ENCODE measurements around the gene ATP6V1F. TPM values are rescaled to one million over a fixed set of nuclear protein-coding genes. Genes with fewer than 3 reads are reported as not detected.
A peak's percentile ranks its signal among the peaks of the same experiment; 100 is the strongest.

The ATP6V1F gene
- total RNA-seq, 2 experiments from 2014 or later, result 134 TPM

DNA sequence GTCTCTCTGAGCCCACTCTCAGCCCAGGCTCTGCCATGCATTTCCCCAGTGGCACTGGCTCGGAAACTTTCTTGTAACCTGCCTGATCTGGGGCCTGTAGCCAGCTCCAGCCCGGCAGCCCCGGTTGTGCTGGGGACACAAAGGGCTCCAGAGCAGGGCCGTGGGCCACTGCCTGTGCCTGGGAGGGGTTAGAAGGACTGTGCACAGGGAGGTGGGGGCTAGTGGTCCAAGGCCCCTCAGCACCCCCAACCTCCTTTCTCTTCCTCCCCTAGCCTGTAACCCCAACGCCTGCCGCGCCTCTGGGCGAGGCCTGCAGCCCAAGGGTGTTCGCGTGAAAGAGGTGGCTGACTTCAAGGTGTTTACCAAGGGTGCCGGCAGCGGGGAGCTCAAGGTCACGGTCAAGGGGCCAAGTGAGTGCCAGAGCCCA is 22.9 kb upstream of the ATP6V1F start:
- H3K4me1 Mint-ChIP-seq, result peaks cover 1% of the 10 kb centered on the region
- no peaks in the 10 kb centered on the region for H3K9me3 Mint-ChIP-seq
- no peak for ATAC-seq (ENCODE audit: low read depth)
- H3K36me3 Mint-ChIP-seq, result no peaks in the 10 kb centered on the region
- no peak overlapping the region for H3K27ac Mint-ChIP-seq
- no peak overlapping the region for H3K4me3 Mint-ChIP-seq
- no peaks in the 10 kb centered on the region for H3K27me3 Mint-ChIP-seq
- DNase-seq, result peak; percentile 27
- POLR2A ChIA-PET, result no interaction called here

DNA sequence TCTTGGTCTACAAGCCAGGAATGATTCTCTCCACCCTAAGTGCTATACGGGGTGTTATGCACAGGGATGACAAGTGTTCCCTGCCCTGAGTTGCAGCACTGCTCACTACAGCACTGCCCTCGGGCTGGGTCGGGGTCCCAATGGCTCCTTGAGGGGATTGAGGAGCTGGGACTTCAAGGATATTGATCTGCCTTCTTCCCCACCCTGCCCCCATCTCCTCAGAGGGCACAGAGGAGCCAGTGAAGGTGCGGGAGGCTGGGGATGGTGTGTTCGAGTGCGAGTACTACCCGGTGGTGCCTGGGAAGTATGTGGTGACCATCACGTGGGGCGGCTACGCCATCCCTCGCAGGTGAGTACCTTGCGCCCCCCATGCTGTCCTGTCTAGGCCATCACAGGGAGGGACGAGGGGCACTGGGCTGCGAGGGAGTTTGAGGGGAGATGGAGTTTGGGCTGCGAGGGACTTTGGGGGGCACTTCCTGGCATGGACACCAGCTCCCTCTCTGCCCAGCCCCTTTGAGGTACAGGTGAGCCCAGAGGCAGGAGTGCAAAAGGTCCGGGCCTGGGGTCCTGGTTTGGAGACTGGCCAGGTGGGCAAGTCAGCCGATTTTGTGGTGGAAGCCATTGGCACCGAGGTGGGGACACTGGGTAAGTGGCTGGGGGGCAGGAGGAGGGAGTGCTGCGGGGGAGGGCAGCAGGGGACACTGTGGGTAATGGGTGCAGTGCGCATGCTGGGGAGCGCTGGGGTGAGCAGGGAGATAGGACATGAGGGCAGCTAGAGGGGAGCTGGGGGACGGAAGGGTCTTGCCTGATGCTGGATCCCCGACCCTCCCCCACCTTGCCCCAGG is 22.1 kb upstream of the ATP6V1F start:
- no peaks in the 10 kb centered on the region for H3K36me3 Mint-ChIP-seq
- peaks cover 1% of the 10 kb centered on the region for H3K4me1 Mint-ChIP-seq
- DNase-seq (no peak), ATAC-seq (ENCODE audit: low read depth) (no peak)
- no peaks in the 10 kb centered on the region for H3K27me3 Mint-ChIP-seq
- H3K27ac Mint-ChIP-seq, result no peak overlapping the region
- POLR2A ChIA-PET, result interaction anchor here (0.8 kb wide), 1 partner anchor 23 kb away, joined by 3 read pairs; the partner anchor contains the start of gene ATP6V1F
- H3K4me3 Mint-ChIP-seq, result no peak overlapping the region
- H3K9me3 Mint-ChIP-seq, result no peaks in the 10 kb centered on the region

DNA sequence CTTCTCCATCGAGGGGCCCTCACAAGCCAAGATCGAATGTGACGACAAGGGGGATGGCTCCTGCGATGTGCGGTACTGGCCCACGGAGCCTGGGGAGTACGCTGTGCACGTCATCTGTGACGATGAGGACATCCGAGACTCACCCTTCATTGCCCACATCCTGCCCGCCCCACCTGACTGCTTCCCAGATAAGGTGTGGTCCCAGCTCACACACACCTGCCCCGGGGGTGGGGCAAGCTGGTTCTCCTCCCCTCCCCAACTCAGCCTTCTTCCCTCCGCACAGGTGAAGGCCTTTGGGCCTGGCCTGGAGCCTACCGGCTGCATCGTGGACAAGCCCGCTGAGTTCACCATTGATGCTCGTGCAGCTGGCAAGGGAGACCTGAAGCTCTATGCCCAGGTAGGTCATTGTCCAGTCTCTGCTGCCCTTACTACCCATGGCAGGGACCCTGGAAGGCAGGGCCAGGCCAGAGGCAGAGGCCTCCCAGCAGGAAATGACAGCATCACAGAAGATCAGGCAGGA is 21.4 kb upstream of the ATP6V1F start:
- H3K9me3 Mint-ChIP-seq, result no peaks in the 10 kb centered on the region
- no peak overlapping the region for H3K27ac Mint-ChIP-seq
- H3K4me3 Mint-ChIP-seq, result no peak overlapping the region
- no peaks in the 10 kb centered on the region for H3K27me3 Mint-ChIP-seq
- no peaks in the 10 kb centered on the region for H3K36me3 Mint-ChIP-seq
- no peak for DNase-seq
- H3K4me1 Mint-ChIP-seq, result peaks cover 1% of the 10 kb centered on the region
- ATAC-seq (ENCODE audit: low read depth), result no peak
- POLR2A ChIA-PET, result interaction anchor here (0.8 kb wide), 1 partner anchor 22 kb away, joined by 3 read pairs; the partner anchor contains the start of gene ATP6V1F

DNA sequence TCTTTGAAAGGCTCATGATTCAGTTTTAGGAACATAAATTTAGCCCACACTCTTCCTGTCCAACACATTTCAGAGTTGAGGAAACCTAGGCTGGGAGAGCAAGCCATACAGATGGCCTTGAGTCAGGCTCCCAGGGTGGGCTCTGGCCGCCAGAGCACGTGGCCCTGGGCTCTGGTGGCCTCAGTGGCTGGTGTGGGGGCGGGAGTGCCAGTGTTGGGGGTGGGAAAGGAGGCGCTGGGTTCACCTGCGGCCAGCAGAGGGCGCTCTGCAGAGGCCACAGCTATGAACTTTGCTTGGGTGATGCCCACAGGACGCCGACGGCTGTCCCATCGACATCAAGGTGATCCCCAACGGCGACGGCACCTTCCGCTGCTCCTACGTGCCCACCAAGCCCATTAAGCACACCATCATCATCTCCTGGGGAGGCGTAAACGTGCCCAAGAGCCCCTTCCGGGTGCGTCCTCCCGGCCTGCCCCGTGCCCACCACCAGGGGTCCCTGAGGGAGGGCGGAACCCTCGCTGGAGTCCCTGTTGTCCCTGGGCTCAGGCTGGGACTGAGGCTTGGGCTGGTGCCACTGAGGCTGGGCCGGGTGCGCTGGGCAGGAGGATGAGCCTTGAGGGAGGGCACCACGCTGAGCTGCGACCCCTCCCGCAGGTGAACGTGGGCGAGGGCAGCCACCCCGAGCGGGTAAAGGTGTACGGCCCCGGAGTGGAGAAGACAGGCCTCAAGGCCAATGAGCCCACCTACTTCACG is 20.6 kb upstream of the ATP6V1F start:
- Mint-ChIP-seq H3K27me3 (no peaks in the 10 kb centered on the region), H3K27ac (no peak overlapping the region), H3K36me3 (no peaks in the 10 kb centered on the region), H3K4me1 (peaks cover 1% of the 10 kb centered on the region), H3K9me3 (no peaks in the 10 kb centered on the region), H3K4me3 (no peak overlapping the region)
- peak; percentile 75 for DNase-seq
- ATAC-seq (ENCODE audit: low read depth), result peak; percentile 53
- POLR2A ChIA-PET, result no interaction called here

DNA sequence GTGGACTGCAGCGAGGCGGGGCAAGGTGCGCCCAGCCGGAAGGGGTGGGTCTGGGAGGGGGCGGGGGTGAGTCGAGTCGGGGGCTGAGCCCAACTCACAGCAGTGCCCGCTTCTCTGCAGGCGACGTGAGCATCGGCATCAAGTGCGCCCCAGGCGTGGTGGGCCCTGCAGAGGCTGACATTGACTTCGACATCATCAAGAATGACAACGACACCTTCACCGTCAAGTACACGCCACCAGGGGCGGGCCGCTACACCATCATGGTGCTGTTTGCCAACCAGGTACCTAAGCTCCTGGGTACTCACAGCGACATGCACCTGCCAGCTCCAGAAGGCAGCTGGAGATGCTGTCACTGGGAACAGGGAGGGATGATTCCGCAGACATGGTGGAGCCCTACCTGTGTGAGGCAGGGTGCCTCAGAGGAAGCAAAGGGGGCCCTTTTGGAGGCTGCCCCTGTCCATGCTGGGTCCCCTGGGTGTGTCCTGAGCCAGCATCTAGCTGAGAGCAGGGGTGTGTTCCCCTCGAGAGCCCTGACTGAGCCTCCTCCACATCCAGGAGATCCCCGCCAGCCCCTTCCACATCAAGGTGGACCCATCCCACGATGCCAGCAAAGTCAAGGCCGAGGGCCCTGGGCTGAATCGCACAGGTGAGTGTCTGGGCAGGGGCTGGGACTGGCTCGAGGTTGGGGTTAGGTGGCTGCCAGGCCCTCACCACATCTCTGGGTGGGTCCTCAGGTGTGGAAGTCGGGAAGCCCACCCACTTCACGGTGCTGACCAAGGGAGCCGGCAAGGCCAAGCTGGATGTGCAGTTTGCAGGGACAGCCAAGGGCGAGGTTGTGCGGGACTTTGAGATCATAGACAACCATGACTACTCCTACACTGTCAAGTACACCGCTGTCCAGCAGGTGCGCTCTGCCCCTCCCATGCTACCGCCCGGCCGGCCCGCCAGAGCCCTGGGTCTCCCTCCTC is 19.7 kb upstream of the ATP6V1F start:
- H3K4me1 Mint-ChIP-seq, result peaks cover 1% of the 10 kb centered on the region
- POLR2A ChIA-PET, result no interaction called here
- DNase-seq, result no peak
- ATAC-seq (ENCODE audit: low read depth), result no peak
- H3K27ac Mint-ChIP-seq, result no peak overlapping the region
- H3K36me3 Mint-ChIP-seq, result no peaks in the 10 kb centered on the region
- no peak overlapping the region for H3K4me3 Mint-ChIP-seq
- H3K27me3 Mint-ChIP-seq, result no peaks in the 10 kb centered on the region
- no peaks in the 10 kb centered on the region for H3K9me3 Mint-ChIP-seq

DNA sequence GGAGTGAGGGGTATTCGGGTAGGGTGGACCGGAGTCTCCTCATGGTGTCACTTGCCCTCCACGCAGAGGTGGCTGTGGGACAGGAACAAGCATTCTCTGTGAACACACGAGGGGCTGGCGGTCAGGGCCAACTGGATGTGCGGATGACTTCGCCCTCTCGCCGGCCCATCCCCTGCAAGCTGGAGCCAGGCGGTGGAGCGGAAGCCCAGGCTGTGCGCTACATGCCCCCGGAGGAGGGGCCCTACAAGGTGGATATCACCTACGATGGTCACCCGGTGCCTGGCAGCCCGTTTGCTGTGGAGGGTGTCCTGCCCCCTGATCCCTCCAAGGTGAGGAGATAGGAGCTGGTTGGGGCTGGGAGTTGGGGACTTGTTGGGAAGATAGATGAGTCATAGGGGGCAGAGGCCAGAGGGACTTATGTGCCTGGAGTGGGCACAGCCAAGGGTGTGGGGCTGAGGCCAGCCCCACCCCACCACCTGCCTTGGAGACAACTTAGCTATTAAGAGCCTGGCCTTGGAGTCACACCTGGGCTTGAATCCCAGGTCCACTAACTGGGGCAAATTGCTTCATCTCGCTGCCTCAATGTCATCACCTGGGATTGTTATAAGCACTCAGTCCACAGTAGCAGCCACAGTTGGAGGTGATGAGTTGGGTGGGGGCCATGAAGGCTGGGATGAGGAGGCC is 18.6 kb upstream of the ATP6V1F start:
- H3K27me3 Mint-ChIP-seq, result no peaks in the 10 kb centered on the region
- POLR2A ChIA-PET, result no interaction called here
- H3K36me3 Mint-ChIP-seq, result no peaks in the 10 kb centered on the region
- H3K9me3 Mint-ChIP-seq, result no peaks in the 10 kb centered on the region
- no peak overlapping the region for H3K27ac Mint-ChIP-seq
- peaks cover 1% of the 10 kb centered on the region for H3K4me1 Mint-ChIP-seq
- ATAC-seq (ENCODE audit: low read depth), result no peak
- H3K4me3 Mint-ChIP-seq, result no peak overlapping the region
- no peak for DNase-seq

DNA sequence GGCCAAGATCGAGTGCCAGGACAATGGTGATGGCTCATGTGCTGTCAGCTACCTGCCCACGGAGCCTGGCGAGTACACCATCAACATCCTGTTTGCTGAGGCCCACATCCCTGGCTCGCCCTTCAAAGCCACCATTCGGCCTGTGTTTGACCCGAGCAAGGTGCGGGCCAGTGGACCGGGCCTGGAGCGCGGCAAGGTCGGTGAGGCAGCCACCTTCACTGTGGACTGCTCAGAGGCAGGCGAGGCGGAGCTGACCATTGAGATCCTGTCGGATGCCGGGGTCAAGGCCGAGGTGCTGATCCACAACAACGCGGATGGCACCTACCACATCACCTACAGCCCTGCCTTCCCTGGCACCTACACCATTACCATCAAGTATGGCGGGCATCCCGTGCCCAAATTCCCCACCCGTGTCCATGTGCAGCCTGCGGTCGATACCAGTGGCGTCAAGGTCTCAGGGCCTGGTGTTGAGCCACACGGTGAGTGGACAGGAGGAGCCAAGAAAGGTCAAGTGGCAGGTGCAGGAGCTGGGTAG is 17.8 kb upstream of the ATP6V1F start:
- POLR2A ChIA-PET, result no interaction called here
- no peak for DNase-seq
- H3K4me1 Mint-ChIP-seq, result peaks cover 1% of the 10 kb centered on the region
- H3K9me3 Mint-ChIP-seq, result no peaks in the 10 kb centered on the region
- ATAC-seq (ENCODE audit: low read depth), result no peak
- no peaks in the 10 kb centered on the region for H3K27me3 Mint-ChIP-seq
- no peak overlapping the region for H3K27ac Mint-ChIP-seq
- no peak overlapping the region for H3K4me3 Mint-ChIP-seq
- no peaks in the 10 kb centered on the region for H3K36me3 Mint-ChIP-seq

DNA sequence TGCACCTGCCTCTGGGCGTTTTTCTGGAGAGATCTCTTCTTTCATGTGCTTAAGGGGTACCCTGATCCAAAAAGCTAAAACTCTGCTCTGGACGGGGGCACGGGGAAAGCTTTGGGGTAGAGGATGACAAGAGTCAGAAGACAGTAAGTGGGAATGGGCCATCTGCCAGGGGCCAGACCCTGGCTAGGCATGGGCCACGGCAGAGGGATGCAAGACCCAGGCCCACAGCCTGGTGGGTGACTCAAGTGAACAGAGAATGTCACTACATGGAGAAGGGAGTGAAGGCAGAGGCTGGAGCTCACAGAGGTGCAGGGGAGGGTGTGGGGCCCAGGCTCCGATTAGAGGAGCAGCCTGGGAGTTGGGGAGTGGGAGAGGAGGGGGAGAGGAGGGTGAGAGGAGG is 17.2 kb upstream of the ATP6V1F start:
- Mint-ChIP-seq H3K27me3 (no peaks in the 10 kb centered on the region), H3K27ac (no peak overlapping the region), H3K4me1 (peaks cover 1% of the 10 kb centered on the region), H3K4me3 (no peak overlapping the region), H3K36me3 (no peaks in the 10 kb centered on the region), H3K9me3 (no peaks in the 10 kb centered on the region)
- ATAC-seq (ENCODE audit: low read depth), result no peak
- POLR2A ChIA-PET, result no interaction called here
- DNase-seq, result no peak

DNA sequence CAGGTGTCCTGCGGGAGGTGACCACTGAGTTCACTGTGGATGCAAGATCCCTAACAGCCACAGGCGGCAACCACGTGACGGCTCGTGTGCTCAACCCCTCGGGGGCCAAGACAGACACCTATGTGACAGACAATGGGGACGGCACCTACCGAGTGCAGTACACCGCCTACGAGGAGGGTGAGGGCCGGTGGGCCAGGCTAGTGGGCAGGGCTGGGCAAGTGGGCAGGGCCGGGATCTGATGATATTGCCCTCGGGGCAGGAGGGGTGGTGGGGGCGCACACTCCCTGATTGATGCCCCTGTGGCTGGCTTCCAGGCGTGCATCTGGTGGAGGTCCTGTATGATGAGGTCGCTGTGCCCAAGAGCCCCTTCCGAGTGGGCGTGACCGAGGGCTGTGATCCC is 16.7 kb upstream of the ATP6V1F start:
- no peak for DNase-seq
- Mint-ChIP-seq H3K27ac (no peak overlapping the region), H3K4me1 (peaks cover 1% of the 10 kb centered on the region), H3K27me3 (no peaks in the 10 kb centered on the region), H3K4me3 (no peak overlapping the region), H3K9me3 (no peaks in the 10 kb centered on the region), H3K36me3 (no peaks in the 10 kb centered on the region)
- POLR2A ChIA-PET, result no interaction called here
- no peak for ATAC-seq (ENCODE audit: low read depth)

DNA sequence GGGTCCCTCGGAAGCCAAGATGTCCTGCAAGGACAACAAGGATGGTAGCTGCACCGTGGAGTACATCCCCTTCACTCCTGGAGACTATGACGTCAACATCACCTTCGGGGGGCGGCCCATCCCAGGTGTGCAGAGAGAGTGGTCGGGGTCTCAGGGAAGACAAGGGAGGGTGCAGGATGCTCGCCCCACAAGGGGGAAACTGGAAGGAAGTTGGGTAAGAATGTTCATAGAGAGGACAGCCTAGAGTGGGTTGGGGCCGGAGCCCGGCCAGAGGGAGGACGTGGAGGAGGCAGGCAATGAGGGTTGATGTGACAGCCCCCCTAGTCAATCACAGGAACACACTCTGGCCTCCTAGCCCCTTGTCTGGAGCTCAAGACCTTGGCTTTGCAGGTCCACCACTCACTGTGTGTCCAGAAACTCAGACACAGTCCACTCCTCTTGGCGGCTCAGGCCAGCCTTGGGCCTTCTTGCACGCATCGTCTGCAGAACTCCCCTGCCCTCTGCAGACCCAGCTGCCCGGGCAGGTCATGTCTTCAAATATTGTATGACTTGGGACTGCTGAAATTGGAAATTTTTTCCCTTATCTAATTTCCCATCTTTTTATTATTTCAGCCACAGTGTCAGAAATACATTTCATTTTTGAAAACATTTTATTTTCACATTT is 15.7 kb upstream of the ATP6V1F start:
- Mint-ChIP-seq H3K9me3 (no peaks in the 10 kb centered on the region), H3K4me1 (peaks cover 1% of the 10 kb centered on the region), H3K27me3 (no peaks in the 10 kb centered on the region), H3K4me3 (no peak overlapping the region), H3K36me3 (no peaks in the 10 kb centered on the region), H3K27ac (no peak overlapping the region)
- ATAC-seq (ENCODE audit: low read depth) (no peak), DNase-seq (no peak)
- POLR2A ChIA-PET, result no interaction called here

DNA sequence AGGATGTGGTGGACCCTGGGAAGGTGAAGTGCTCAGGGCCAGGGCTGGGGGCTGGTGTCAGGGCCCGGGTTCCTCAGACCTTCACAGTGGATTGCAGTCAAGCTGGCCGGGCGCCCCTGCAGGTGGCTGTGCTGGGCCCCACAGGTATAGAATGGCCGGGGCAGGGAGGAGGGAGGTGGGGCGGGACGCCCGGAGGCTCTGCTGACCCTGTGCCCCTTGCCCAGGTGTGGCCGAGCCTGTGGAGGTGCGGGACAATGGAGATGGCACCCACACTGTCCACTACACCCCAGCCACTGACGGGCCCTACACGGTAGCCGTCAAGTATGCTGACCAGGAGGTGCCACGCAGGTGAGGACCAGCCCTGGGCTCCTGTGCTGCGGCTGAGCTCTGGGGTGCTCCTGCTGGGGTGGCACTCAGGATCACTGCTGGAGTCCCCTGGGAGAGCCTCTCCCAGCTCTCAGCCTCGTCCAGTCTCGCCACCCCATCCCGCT is 14.9 kb upstream of the ATP6V1F start:
- Mint-ChIP-seq H3K36me3 (no peaks in the 10 kb centered on the region), H3K4me3 (no peak overlapping the region), H3K4me1 (no peaks in the 10 kb centered on the region), H3K27ac (no peak overlapping the region), H3K27me3 (no peaks in the 10 kb centered on the region), H3K9me3 (no peaks in the 10 kb centered on the region)
- no peak for DNase-seq
- POLR2A ChIA-PET, result no interaction called here
- ATAC-seq (ENCODE audit: low read depth), result no peak

All from activated naive CD8-positive, alpha-beta T cell treated with anti-CD3 and anti-CD28 coated beads, Interleukin-2, amount 10 ng/mL, durations not matched to agents 7 days and 5 days (primary cell).